ENCODE measurements around the gene SEC14L3. TPM values are rescaled to one million over a fixed set of nuclear protein-coding genes. Genes with fewer than 3 reads are reported as not detected.

Gene SEC14L3
- total RNA-seq, 1 donor from 2014 or later, result not detected

DNA sequence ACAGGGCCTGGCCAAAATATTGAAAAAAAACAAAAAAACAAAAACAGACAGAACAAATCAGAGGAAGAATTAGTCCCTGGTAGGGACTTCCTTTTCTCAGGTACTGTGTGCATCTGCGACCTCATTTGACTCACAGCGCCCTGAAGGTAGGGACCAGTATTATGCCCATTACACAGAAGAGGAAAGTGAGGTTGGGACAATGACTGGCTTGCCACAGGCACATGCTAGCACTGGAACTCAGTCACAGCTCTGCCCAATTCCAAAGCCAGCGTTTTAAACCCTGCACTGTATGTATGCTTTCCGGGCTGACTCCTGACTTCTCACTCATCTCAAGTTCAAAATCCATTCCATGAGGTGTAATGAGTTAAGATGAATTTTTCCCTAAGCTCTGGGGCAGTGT lies 30.3 kb upstream of the SEC14L3 start:
- Mint-ChIP-seq H3K4me3 (ENCODE audit: low read depth) (no peak overlapping the region), H3K27ac (no peak overlapping the region), H3K9me3 (no peaks in the 10 kb centered on the region), H3K27me3 (ENCODE audit: low read depth) (peaks cover 26% of the 10 kb centered on the region), H3K36me3 (ENCODE audit: low read depth) (no peaks in the 10 kb centered on the region), H3K4me1 (ENCODE audit: low read depth) (no peaks in the 10 kb centered on the region)
- no peak for DNase-seq (ENCODE audit: low spot score)
- intact Hi-C loops (cut with micrococcal nuclease), result no loop called here

DNA sequence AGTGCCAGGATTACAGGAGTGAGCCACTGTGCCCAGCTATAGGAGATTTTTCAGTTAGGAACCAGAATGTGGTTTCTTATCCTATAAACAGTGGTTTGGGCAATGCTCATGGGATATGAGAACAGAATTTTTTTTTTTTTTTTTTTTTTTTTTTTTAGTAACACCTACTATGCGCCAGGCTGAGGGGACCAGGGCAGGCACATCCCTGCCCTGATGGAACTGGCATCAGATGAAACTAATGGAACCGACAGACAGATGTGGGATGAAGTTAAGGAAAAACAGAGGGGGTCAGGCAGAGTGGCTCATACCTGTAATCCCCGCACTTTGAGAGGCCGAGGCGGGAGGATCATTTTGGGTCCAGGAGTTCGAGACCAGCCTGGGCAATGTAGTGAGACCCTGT lies 28.8 kb upstream of the SEC14L3 start:
- intact Hi-C loops (cut with micrococcal nuclease), result no loop called here
- no peak overlapping the region for H3K4me3 Mint-ChIP-seq (ENCODE audit: low read depth)
- H3K27me3 Mint-ChIP-seq (ENCODE audit: low read depth), result peaks cover 20% of the 10 kb centered on the region
- no peaks in the 10 kb centered on the region for H3K4me1 Mint-ChIP-seq (ENCODE audit: low read depth)
- no peaks in the 10 kb centered on the region for H3K9me3 Mint-ChIP-seq
- no peaks in the 10 kb centered on the region for H3K36me3 Mint-ChIP-seq (ENCODE audit: low read depth)
- no peak for DNase-seq (ENCODE audit: low spot score)
- no peak overlapping the region for H3K27ac Mint-ChIP-seq

DNA sequence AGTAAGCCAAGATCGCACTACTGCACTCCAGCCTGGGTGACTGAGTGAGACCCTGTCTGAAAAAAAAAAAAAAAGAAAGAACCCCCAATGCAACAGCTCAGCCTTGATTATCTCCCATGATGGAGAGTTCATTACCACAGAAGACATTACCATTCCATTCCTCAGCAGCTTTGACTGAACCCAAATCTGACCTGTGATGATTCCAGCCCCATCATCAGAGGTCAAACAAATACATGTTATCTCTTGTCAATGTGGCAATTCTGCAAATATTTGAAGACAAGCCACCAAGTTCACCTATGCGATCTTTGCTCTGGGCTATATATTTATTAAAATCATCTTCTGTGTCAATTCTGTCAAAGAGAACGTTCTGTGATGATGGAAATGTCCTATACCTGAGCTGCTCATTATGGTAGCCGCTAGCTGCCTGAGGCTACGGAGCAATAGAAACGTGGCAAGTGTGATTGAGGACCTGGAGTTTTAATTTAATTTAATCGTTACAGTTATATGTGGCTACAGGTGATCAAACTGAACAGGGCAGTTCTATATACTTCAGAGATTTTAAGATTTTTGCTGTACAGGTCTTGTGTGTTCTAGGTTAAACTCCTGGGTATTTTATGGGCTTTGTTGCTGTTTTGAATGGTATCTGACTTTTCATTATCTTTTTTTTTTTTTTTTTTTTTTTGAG lies 25.8 kb upstream of the SEC14L3 start:
- Mint-ChIP-seq H3K4me3 (ENCODE audit: low read depth) (no peak overlapping the region), H3K36me3 (ENCODE audit: low read depth) (no peaks in the 10 kb centered on the region), H3K27me3 (ENCODE audit: low read depth) (peaks cover 11% of the 10 kb centered on the region), H3K27ac (no peak overlapping the region), H3K9me3 (no peaks in the 10 kb centered on the region), H3K4me1 (ENCODE audit: low read depth) (no peaks in the 10 kb centered on the region)
- DNase-seq (ENCODE audit: low spot score), result no peak
- intact Hi-C loops (cut with micrococcal nuclease), result no loop called here

DNA sequence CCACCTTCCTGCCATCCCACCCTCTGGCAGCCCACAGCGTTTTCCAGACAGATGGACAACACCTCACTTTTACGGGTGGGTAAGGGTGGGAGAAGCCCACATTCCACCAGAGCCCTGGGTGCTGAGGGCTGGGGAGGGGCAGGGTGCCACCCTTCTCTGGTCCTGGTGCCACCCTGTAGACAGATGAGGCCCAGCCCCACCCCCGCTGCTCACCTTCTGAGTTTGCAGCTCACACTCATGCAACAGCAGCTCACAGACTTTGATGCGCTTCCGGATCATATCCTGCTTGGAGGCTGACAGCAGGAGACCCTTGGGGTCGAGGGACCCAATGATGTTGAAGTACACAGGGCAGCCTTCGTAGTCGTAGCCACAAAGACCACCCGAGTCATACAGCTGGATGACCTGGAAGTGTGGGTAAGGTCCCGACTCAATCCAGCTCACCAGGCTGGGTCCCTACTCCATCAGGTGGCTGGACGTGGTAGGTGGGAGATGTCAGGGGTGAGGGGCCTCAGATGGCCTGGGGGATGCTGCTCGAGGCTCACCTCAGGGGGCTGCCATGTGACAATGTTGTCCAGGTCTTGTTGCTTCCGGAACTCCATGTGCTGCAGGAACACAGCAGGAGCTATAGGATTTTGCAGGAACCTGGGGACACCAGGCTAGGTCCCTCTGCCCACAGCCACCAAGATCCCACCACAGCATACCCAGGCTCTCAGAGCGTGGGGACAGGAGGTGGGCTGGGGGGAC lies 23.4 kb upstream of the SEC14L3 start:
- Mint-ChIP-seq H3K4me3 (ENCODE audit: low read depth) (no peak overlapping the region), H3K4me1 (ENCODE audit: low read depth) (no peaks in the 10 kb centered on the region), H3K9me3 (no peaks in the 10 kb centered on the region), H3K36me3 (ENCODE audit: low read depth) (no peaks in the 10 kb centered on the region), H3K27me3 (ENCODE audit: low read depth) (peaks cover 12% of the 10 kb centered on the region), H3K27ac (no peak overlapping the region)
- DNase-seq (ENCODE audit: low spot score), result no peak
- intact Hi-C loops (cut with micrococcal nuclease), result no loop called here

DNA sequence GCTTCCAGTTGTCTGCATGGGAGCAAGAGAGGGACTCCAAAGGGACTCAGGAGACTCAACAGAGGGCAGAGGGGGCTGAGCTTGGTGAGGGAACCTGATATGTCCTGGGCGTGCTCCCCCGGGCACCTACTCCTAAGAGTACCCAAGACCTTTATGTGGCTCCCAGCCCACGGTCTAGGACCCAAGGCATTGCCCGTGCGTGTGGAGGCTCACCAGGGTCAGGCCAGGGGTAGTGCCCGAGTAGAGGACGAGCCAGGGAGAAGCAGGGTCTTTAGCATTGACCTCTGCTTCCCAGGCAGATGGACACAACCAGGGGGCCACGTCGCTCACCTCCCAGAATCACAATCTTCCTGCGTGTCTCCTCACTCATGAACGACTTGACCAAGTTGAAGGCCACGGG lies 20.3 kb upstream of the SEC14L3 start:
- Mint-ChIP-seq H3K4me1 (ENCODE audit: low read depth) (no peaks in the 10 kb centered on the region), H3K27ac (no peak overlapping the region), H3K9me3 (no peaks in the 10 kb centered on the region), H3K27me3 (ENCODE audit: low read depth) (peaks cover 3% of the 10 kb centered on the region), H3K36me3 (ENCODE audit: low read depth) (no peaks in the 10 kb centered on the region), H3K4me3 (ENCODE audit: low read depth) (no peak overlapping the region)
- intact Hi-C loops (cut with micrococcal nuclease), result no loop called here
- DNase-seq (ENCODE audit: low spot score), result no peak

DNA sequence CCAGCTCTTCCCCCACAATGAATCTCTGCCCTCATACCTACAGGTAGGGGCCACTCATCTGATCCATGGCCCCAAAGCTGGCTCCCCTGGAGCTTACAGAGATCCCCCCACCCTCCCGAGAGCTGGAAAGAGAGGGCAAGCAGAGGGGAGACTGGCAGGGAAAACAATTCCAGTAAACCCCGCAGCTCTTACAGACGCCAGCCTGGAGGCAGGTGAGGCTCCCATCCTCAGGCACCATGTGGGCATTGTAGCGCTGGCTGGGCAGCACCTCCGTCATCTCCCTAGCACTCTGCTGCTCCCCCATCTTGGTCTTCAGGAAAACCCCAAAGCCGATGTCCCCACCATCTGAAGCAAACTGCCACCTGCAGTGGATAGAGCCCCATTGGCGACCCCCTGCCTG lies 19.6 kb upstream of the SEC14L3 start:
- Mint-ChIP-seq H3K4me1 (ENCODE audit: low read depth) (no peaks in the 10 kb centered on the region), H3K27me3 (ENCODE audit: low read depth) (peaks cover 3% of the 10 kb centered on the region), H3K36me3 (ENCODE audit: low read depth) (no peaks in the 10 kb centered on the region), H3K27ac (no peak overlapping the region), H3K4me3 (ENCODE audit: low read depth) (no peak overlapping the region), H3K9me3 (no peaks in the 10 kb centered on the region)
- no peak for DNase-seq (ENCODE audit: low spot score)
- intact Hi-C loops (cut with micrococcal nuclease), result no loop called here

DNA sequence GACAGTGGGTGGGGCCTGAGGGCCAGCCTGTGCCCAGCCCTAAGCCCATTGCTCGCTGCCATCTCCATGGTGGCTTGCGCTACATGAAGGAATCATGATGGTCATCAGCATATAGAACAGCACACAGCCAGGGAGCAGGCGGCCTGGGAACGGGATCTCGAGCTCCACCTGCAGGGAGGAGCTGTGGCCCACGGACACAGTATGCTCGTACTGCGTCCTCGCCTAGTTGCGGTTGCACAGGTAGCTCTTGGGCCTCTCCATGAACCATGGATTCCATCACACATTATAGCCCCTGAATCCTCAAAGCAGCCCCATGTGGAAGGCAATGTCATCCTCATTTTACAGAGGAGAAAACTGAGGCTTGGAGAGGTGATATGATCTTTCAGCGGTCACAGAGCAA lies 18.6 kb upstream of the SEC14L3 start:
- no peaks in the 10 kb centered on the region for H3K9me3 Mint-ChIP-seq
- no peaks in the 10 kb centered on the region for H3K36me3 Mint-ChIP-seq (ENCODE audit: low read depth)
- no peak overlapping the region for H3K4me3 Mint-ChIP-seq (ENCODE audit: low read depth)
- intact Hi-C loops (cut with micrococcal nuclease), result no loop called here
- H3K27me3 Mint-ChIP-seq (ENCODE audit: low read depth), result peaks cover 3% of the 10 kb centered on the region
- H3K27ac Mint-ChIP-seq, result no peak overlapping the region
- no peaks in the 10 kb centered on the region for H3K4me1 Mint-ChIP-seq (ENCODE audit: low read depth)
- no peak for DNase-seq (ENCODE audit: low spot score)

DNA sequence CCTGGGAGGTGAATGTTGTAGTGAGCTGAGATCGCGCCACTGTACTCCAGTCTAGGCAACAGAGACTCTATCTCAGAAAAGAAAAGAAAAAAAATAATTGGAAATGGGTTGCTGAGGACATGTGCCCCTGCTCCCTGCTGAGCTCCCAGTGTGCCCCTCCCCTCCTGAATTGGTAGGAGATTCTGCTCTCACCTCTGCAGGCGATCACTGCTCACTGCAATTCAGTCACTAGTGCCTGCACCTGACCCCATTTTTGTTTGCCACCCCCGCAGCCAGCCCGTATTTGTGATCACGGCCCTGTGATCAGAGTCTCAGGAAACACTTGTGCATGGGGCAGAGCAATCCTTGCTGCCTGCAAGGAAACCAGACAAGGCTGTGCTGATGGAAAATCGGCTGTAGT lies 16.3 kb upstream of the SEC14L3 start:
- no peaks in the 10 kb centered on the region for H3K9me3 Mint-ChIP-seq
- no peaks in the 10 kb centered on the region for H3K36me3 Mint-ChIP-seq (ENCODE audit: low read depth)
- no peak overlapping the region for H3K27ac Mint-ChIP-seq
- no peaks in the 10 kb centered on the region for H3K4me1 Mint-ChIP-seq (ENCODE audit: low read depth)
- H3K4me3 Mint-ChIP-seq (ENCODE audit: low read depth), result no peak overlapping the region
- H3K27me3 Mint-ChIP-seq (ENCODE audit: low read depth), result peaks cover 2% of the 10 kb centered on the region
- intact Hi-C loops (cut with micrococcal nuclease), result loop anchor here (5.0 kb wide), 1 partner anchor 201 kb away; the partner anchor contains the start of gene CASTOR1
- no peak for DNase-seq (ENCODE audit: low spot score)

DNA sequence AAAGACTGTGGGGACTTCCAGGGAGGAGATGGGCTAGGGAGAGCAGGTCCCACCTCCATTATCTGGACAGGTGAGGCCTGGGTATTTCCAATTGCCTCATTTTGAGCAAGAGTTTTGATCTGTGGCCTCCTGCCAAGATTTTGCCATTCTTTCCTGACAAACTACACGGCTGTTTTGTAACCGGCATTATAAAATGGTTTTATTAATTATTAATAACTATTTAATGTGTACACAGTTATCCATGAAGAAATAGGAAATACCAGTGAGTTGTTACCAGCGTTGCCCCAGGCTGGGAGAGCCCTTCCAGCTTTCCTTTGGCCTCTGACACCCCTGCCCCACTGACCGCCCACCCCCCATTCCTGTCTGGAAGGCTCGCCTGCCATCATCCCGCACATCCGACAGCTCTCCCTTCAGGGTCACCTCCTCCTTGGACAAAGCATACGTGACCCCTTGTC lies 14.9 kb upstream of the SEC14L3 start:
- DNase-seq (ENCODE audit: low spot score), result no peak
- Mint-ChIP-seq H3K4me3 (ENCODE audit: low read depth) (no peak overlapping the region), H3K27me3 (ENCODE audit: low read depth) (peaks cover 1% of the 10 kb centered on the region), H3K9me3 (no peaks in the 10 kb centered on the region), H3K27ac (no peak overlapping the region), H3K36me3 (ENCODE audit: low read depth) (no peaks in the 10 kb centered on the region), H3K4me1 (ENCODE audit: low read depth) (no peaks in the 10 kb centered on the region)
- intact Hi-C loops (cut with micrococcal nuclease), result loop anchor here (5.0 kb wide), 1 partner anchor 199 kb away; the partner anchor contains the start of gene CASTOR1

DNA sequence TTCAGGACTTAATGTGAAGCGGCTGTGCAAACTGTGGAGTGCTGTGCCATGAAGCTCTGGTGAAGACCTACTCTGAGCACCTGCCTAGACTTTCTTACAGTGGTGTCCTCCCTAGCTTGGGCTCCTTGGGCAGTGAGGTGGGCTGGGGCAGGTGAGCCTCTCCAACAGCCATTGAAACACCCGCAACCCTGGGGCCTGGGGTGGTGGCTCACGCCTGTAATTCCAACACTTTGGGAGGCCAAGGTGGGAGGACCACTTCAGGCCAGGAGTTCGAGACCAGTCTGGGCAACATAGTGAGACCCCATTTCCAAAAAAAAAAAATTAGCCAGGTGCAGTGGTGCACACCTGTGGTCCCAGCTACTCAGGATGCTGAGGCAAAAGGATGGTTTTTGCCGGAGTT lies 14.3 kb upstream of the SEC14L3 start:
- intact Hi-C loops (cut with micrococcal nuclease), result loop anchor here (5.0 kb wide), 1 partner anchor 199 kb away; the partner anchor contains the start of gene CASTOR1
- no peaks in the 10 kb centered on the region for H3K9me3 Mint-ChIP-seq

DNA sequence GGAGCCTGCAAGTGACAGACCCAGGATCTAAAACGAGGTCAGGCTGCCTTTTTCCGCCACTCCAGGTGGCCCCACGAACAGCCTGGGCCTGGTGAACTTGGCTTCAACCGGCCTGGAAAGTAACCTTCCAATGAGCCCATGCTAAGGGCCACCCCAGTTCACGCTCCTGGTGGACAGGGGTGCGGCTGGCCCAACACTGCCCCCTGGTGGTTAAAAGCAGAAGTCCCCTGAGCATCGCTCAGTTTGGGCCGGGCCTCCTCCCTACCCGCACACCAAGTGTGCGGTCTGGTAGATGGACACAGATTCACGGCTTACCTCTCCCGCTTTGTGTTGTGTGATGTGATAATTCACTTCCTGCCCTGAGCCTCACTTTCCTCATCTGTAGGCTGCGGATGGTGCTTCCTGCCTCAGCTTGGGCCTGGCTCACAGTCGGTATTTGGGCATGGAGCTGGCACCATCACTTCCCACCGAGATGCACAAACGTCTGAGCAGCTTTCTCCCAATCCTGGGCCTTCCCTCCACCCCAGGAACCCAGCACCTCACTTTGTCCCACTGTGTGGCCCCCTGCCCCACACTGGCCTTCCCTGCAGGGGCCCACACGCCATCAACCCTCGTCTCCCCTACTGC lies 13.7 kb upstream of the SEC14L3 start:
- Mint-ChIP-seq H3K4me3 (ENCODE audit: low read depth) (no peak overlapping the region), H3K36me3 (ENCODE audit: low read depth) (no peaks in the 10 kb centered on the region), H3K27ac (no peak overlapping the region), H3K4me1 (ENCODE audit: low read depth) (no peaks in the 10 kb centered on the region), H3K9me3 (no peaks in the 10 kb centered on the region), H3K27me3 (ENCODE audit: low read depth) (no peaks in the 10 kb centered on the region)
- peak; percentile 68 for DNase-seq (ENCODE audit: low spot score)
- intact Hi-C loops (cut with micrococcal nuclease), result loop anchor here (1.0 to 5.0 kb wide), 4 partner anchors 40 to 198 kb away; partner anchors contain the start of gene CASTOR1

More for the DNA sequence above, 14.3 kb upstream of the SEC14L3 start:
- no peak for DNase-seq (ENCODE audit: low spot score)
- no peak overlapping the region for H3K27ac Mint-ChIP-seq
- H3K4me1 Mint-ChIP-seq (ENCODE audit: low read depth), result no peaks in the 10 kb centered on the region
- no peak overlapping the region for H3K4me3 Mint-ChIP-seq (ENCODE audit: low read depth)
- H3K27me3 Mint-ChIP-seq (ENCODE audit: low read depth), result peaks cover 1% of the 10 kb centered on the region
- H3K36me3 Mint-ChIP-seq (ENCODE audit: low read depth), result no peaks in the 10 kb centered on the region

DNA sequence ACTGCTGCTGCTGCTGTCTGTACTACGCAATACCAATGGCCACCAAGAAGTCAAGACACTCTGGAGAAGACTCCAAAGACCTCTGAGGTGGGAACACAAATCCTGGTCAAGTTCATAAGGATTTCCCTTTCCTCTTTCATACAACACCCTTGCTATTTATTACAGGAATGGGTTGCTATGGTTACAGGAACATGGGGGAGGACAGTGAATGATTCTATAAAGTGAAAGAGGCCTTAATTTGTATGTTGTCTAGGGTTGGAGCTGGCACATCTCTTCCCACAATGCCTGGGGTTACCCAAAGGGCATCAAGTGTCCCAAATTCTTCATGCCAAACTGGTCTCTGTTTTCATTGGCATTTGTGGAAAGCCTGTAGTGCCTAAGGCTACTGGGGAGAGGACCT lies 11.4 kb upstream of the SEC14L3 start:
- Mint-ChIP-seq H3K27ac (no peak overlapping the region), H3K4me1 (ENCODE audit: low read depth) (no peaks in the 10 kb centered on the region), H3K27me3 (ENCODE audit: low read depth) (no peaks in the 10 kb centered on the region), H3K9me3 (no peaks in the 10 kb centered on the region), H3K4me3 (ENCODE audit: low read depth) (no peak overlapping the region), H3K36me3 (ENCODE audit: low read depth) (no peaks in the 10 kb centered on the region)
- DNase-seq (ENCODE audit: low spot score), result no peak
- intact Hi-C loops (cut with micrococcal nuclease), result no loop called here

DNA sequence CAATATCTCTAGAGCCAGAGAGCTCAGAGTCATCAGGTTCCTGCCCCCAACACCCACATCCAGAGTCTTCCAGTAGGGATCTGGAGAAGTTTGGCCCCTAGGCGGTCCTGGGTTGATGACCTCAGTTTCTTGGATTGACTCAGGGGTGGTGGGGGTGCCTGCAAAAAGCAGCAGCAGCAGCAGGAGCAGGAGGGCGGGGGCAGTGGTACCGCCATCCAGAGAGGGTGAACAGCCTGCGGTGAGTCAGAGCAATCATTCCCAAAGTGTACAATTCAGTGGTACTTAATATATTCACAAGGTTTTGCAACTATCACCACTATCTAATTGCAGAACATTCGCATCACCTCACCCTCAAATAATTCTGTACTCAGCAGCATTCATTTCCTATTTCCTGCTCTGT lies 9.9 kb upstream of the SEC14L3 start:
- no peaks in the 10 kb centered on the region for H3K27me3 Mint-ChIP-seq (ENCODE audit: low read depth)
- H3K4me3 Mint-ChIP-seq (ENCODE audit: low read depth), result no peak overlapping the region
- H3K9me3 Mint-ChIP-seq, result no peaks in the 10 kb centered on the region
- no peak for DNase-seq (ENCODE audit: low spot score)
- intact Hi-C loops (cut with micrococcal nuclease), result no loop called here
- H3K27ac Mint-ChIP-seq, result no peak overlapping the region
- H3K36me3 Mint-ChIP-seq (ENCODE audit: low read depth), result no peaks in the 10 kb centered on the region
- H3K4me1 Mint-ChIP-seq (ENCODE audit: low read depth), result no peaks in the 10 kb centered on the region

Data from activated T-helper 2 cell treated with anti-CD3 and anti-CD28 coated beads, Interferon-gamma antibody, Interleukin-2, Interleukin-4, amounts not matched to agents 10 μg/mL and 5 μg/mL and 100 μg/mL, durations not matched to agents 14 hours and 24 hours and 36 hours (primary cell).